ENCODE results near the gene CNKSR3.

CNKSR3 gene

GRCh38 chr6:154504865-154505449, 5.5 kb downstream of the CNKSR3 start:
- H3K36me3 ChIP-seq: no peaks in the 10 kb centered on the region
- H3K27me3 ChIP-seq: no peaks in the 10 kb centered on the region
- no peak overlapping the region for H3K27ac ChIP-seq
- no peaks in the 10 kb centered on the region for H3K9me3 ChIP-seq
- intact Hi-C loops (cut with DNase I; ENCODE audit: low total_unique reads): loop anchor here (10.0 kb wide), 1 partner anchor 90 kb away; no protein-coding TSS in a partner anchor
- no peak for DNase-seq
- H3K4me1 ChIP-seq: peaks cover 0 to 59% (median 13%) of the 10 kb centered on the region in 4 donors
- TF ChIP-seq CTCF (IDR thresholded peaks at IDR 0.05): no peak
- no peak overlapping the region for H3K4me3 ChIP-seq

DNA sequence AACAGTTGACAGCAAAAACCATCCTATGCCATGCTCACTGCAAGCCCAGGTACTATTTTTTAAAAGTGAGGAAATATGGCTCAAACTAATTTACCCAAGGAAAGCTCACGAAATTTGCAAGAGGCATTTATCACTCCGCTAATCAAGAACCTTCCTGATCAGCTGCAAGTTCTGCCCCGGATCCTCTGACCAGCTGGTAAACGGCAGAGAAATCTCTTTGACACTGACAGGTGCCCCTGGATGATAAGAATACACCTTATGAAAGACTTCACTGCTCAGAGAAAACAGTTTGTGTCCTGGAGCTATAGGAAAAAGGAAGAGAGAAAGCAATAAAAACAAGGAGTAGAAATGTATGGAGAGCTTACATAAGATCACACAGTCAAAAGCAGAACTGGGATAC, 6.4 kb downstream of the CNKSR3 start:
- H3K27me3 ChIP-seq: no peaks in the 10 kb centered on the region
- H3K36me3 ChIP-seq: no peaks in the 10 kb centered on the region
- H3K9me3 ChIP-seq: no peaks in the 10 kb centered on the region
- intact Hi-C loops (cut with DNase I; ENCODE audit: low total_unique reads): loop anchor here (10.0 kb wide), 1 partner anchor 89 kb away; no protein-coding TSS in a partner anchor
- peaks cover 0 to 66% (median 13%) of the 10 kb centered on the region in 4 donors for H3K4me1 ChIP-seq
- no peak for DNase-seq
- TF ChIP-seq CTCF (IDR thresholded peaks at IDR 0.05): no peak
- H3K4me3 ChIP-seq: no peak overlapping the region
- no peak overlapping the region for H3K27ac ChIP-seq

- H3K36me3 ChIP-seq: no peaks in the 10 kb centered on the region
- intact Hi-C loops (cut with DNase I; ENCODE audit: low total_unique reads): loop anchor here (10.0 kb wide), 1 partner anchor 89 kb away; no protein-coding TSS in a partner anchor
- no peak overlapping the region for H3K4me3 ChIP-seq
- H3K27me3 ChIP-seq: no peaks in the 10 kb centered on the region
- no peak for DNase-seq
- no peak for TF ChIP-seq CTCF (IDR thresholded peaks at IDR 0.05)
- no peaks in the 10 kb centered on the region for H3K9me3 ChIP-seq
- H3K4me1 ChIP-seq: peaks cover 0 to 64% (median 13%) of the 10 kb centered on the region in 4 donors
- no peak overlapping the region for H3K27ac ChIP-seq
These were observed 6.8 kb downstream of the CNKSR3 start for GRCh38 chr6:154503658-154504057.

DNA sequence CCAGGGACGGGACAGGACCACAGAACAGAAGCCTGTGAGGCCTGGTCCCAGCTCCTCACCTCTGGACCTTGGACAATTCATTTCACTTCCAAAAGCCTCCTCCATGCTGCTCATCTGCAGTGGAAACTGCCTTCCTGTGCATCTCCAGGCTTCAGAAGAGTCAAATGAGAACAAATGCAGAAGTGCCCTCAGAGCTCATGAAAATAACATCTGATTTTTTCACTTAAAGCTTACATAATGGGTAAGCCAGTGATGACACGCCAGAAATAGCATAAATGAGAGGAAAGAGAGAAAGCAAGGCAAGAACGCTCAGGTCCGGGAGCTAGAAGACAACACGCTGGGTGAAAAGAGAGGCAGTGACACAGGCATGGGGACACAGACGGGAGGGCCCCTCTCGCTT, 7.9 kb downstream of the CNKSR3 start:
- no peaks in the 10 kb centered on the region for H3K27me3 ChIP-seq
- H3K36me3 ChIP-seq: no peaks in the 10 kb centered on the region
- no peak overlapping the region for H3K4me3 ChIP-seq
- no peak for DNase-seq
- no peak overlapping the region for H3K27ac ChIP-seq
- intact Hi-C loops (cut with DNase I; ENCODE audit: low total_unique reads): loop anchor here (10.0 kb wide), 1 partner anchor 88 kb away; no protein-coding TSS in a partner anchor
- no peak for TF ChIP-seq CTCF (IDR thresholded peaks at IDR 0.05)
- no peaks in the 10 kb centered on the region for H3K9me3 ChIP-seq
- peaks cover 0 to 53% (median 6%) of the 10 kb centered on the region in 4 donors for H3K4me1 ChIP-seq

GRCh38 chr6:154501578-154501868, 9.0 kb downstream of the CNKSR3 start:
- H3K4me1 ChIP-seq: peaks cover 0 to 43% (median 2%) of the 10 kb centered on the region in 4 donors
- intact Hi-C loops (cut with DNase I; ENCODE audit: low total_unique reads): loop anchor here (10.0 kb wide), 1 partner anchor 87 kb away; no protein-coding TSS in a partner anchor

More at GRCh38 chr6:154501578-154501868, 9.0 kb downstream of the CNKSR3 start:
- H3K27me3 ChIP-seq: no peaks in the 10 kb centered on the region
- TF ChIP-seq CTCF (IDR thresholded peaks at IDR 0.05): no peak
- no peak overlapping the region for H3K27ac ChIP-seq
- H3K9me3 ChIP-seq: no peaks in the 10 kb centered on the region
- no peak overlapping the region for H3K4me3 ChIP-seq
- no peak for DNase-seq
- no peaks in the 10 kb centered on the region for H3K36me3 ChIP-seq

Data from tibial artery (tissue), 4 donors.